Measurements from ENCODE around the gene MANSC1. TPM values are rescaled to one million over a fixed set of nuclear protein-coding genes. Genes with fewer than 3 reads are reported as not detected.

MANSC1 gene
- total RNA-seq, 1 experiment from 2014 or later = 10.0 TPM

- intact Hi-C loops (cut with micrococcal nuclease; ENCODE audit: unreplicated experiment) (no loop called here), in situ Hi-C loops (cut with HindIII; ENCODE audit: low pct_unique_long_range_greater_than_20kb, low sequenced_read_pairs) (no loop called here)
- POLR2A ChIA-PET = no interaction called here
- H3K4me1 ChIP-seq (ENCODE audit: control insufficient read depth, insufficient read depth, low read length) = peaks cover 7% of the 10 kb centered on the region; the same call in 1 of the 2 replicates
- no peak for TF ChIP-seq POLR2AphosphoS5 (IDR thresholded peaks at IDR 0.05; ENCODE audit: low read depth, low read length)
- TF ChIP-seq CTCF (IDR thresholded peaks at IDR 0.05) = no peak
- TF ChIP-seq SIN3A (IDR thresholded peaks at IDR 0.05; ENCODE audit: borderline replicate concordance, insufficient read depth, low read depth, low read length) = no peak
- no peak for TF ChIP-seq REST (IDR thresholded peaks at IDR 0.05; ENCODE audit: insufficient read depth in 1 of 2, low read depth in 2 of 2, low read length in 1 of 2)
- TF ChIP-seq TCF7L2 (IDR thresholded peaks at IDR 0.05; ENCODE audit: low read depth, low read length) = no peak
- H3K36me3 ChIP-seq (ENCODE audit: control insufficient read depth, insufficient read depth, low read length) = no peaks in the 10 kb centered on the region
- ATAC-seq (no peak), DNase-seq (ENCODE audit: low read depth, low spot score) (no peak)
- H3K27ac ChIP-seq (ENCODE audit: low read length) = no peak overlapping the region
- H3K9me3 ChIP-seq (ENCODE audit: control insufficient read depth, insufficient read depth, low read depth, low read length) = no peaks in the 10 kb centered on the region
- H3K4me3 ChIP-seq (ENCODE audit: low read depth in 2 of 2, low read length in 2 of 2) = no peak overlapping the region
- CTCF ChIA-PET = no interaction called here
- no TSS peak for BruUV-seq (replicated peaks)
- H3K27me3 ChIP-seq (ENCODE audit: control insufficient read depth, insufficient read depth, low read length) = no peaks in the 10 kb centered on the region
Measured at GRCh38 chr12:12286441-12286840, 63.6 kb downstream of the MANSC1 start.

- CTCF ChIA-PET = no interaction called here
- intact Hi-C loops (cut with micrococcal nuclease; ENCODE audit: unreplicated experiment) = no loop called here
Measured at GRCh38 chr12:12282761-12283425, 67.1 kb downstream of the MANSC1 start.

More at GRCh38 chr12:12282761-12283425, 67.1 kb downstream of the MANSC1 start:
- TF ChIP-seq REST (IDR thresholded peaks at IDR 0.05; ENCODE audit: insufficient read depth in 1 of 2, low read depth in 2 of 2, low read length in 1 of 2) = no peak
- TF ChIP-seq SIN3A (IDR thresholded peaks at IDR 0.05; ENCODE audit: borderline replicate concordance, insufficient read depth, low read depth, low read length) = no peak
- no peak for TF ChIP-seq POLR2AphosphoS5 (IDR thresholded peaks at IDR 0.05; ENCODE audit: low read depth, low read length)
- POLR2A ChIA-PET = interaction anchor here (0.6 kb wide), 1 partner anchor 14 kb away, joined by 8 read pairs; no protein-coding TSS in a partner anchor
- Histone ChIP-seq H3K36me3 (ENCODE audit: control insufficient read depth, insufficient read depth, low read length) (no peaks in the 10 kb centered on the region), H3K27ac (ENCODE audit: low read length) (no peak overlapping the region), H3K4me3 (ENCODE audit: low read depth in 2 of 2, low read length in 2 of 2) (no peak overlapping the region), H3K4me1 (ENCODE audit: control insufficient read depth, insufficient read depth, low read length) (peaks cover 7% of the 10 kb centered on the region; the same call in 1 of the 2 replicates), H3K9me3 (ENCODE audit: control insufficient read depth, insufficient read depth, low read depth, low read length) (no peaks in the 10 kb centered on the region), H3K27me3 (ENCODE audit: control insufficient read depth, insufficient read depth, low read length) (no peaks in the 10 kb centered on the region)
- in situ Hi-C loops (cut with HindIII; ENCODE audit: low pct_unique_long_range_greater_than_20kb, low sequenced_read_pairs) = no loop called here
- DNase-seq (ENCODE audit: low read depth, low spot score) (no peak), ATAC-seq (no peak)
- no TSS peak for BruUV-seq (replicated peaks)

Measured in Panc1 (cell line).